ENCODE results near the gene SETBP1. TPM values are rescaled to one million over a fixed set of nuclear protein-coding genes. Genes with fewer than 3 reads are reported as not detected.

Gene SETBP1
- polyA plus RNA-seq, 3 donors, result 30.9 to 34.2 (median 31.7) TPM

DNA sequence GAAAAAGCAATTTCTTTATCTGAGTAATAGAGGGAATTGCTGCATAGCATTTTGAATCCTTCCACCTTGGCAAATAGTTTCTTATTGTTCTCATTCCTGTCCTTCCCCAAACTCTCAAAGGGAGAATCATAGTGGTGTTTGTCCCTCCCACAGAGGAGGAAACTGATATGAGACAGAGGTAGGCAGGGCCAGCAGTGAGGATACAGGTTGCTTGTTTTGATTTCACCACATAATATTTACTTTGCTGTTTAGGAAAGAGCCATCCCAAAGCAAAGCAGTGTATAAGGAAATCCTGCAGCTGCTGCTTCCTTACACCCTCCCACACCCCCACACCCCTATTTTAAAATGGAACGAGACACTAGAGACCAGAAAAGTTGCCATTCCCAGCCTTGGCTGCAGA is 195.3 kb downstream of the SETBP1 start:
- DNase-seq (ENCODE audit: extremely low read depth in 1 of 11, low read depth in 9 of 11, low spot score in 4 of 11), result no peak

DNA sequence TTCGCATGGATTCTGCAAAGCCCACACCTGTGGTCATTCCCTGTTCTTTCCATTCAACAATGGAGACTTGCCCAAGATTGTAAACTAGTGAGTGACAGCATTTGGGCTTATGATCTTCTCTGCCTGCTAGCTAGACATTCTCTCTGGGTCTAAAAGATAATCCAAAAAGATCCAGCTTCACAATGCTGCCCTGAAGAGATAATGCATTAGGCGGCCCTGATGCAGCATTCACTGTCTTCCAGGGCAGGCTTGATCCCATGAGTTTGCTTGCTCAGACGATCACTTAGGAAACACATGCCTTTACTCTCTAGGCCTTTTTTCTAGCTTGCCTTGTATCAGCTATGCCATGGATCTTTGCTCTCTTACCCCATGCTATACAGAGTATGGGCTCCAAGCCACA is 196.1 kb downstream of the SETBP1 start:
- DNase-seq (ENCODE audit: extremely low read depth in 1 of 11, low read depth in 9 of 11, low spot score in 4 of 11), result no peak

- no peak for DNase-seq (ENCODE audit: extremely low read depth in 1 of 11, low read depth in 9 of 11, low spot score in 4 of 11)
These were observed 197.6 kb downstream of the SETBP1 start for GRCh38 chr18:44878335-44878734.

- no peak for DNase-seq (ENCODE audit: extremely low read depth in 1 of 11, low read depth in 9 of 11, low spot score in 4 of 11)
These were observed 199.5 kb downstream of the SETBP1 start for GRCh38 chr18:44880170-44880569.

DNA sequence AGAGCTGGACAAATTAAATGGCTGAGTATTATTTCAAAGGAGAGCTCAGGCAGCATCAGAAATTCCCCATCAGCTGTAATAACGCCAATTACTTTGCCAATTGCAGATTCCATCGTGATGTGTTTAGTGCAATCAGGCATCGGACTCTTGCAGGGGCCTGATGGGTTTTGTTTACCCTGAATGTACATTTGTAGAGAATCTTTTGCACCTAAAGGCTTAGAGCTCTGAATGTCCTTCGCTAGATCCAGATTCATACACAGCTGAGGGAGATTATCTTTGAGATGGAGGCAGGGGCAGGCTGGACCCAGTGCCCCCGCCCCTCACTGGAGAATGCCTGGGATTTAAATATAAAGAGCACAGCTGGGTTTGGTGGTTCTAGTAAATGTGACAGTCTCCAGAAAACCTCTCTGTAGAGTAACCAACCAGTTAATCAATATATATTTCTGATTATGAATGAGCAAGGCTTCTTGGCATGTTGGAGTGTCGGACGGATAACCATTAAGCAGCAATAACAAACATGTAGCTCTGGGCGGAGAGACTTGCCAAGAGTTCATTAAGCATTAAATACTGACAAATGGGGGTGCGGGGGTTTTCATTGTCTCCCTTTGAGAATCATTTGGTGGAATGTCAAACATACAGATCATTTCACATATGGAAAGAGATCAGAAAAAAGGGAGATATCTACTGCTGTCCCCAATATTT is 200.9 kb downstream of the SETBP1 start:
- DNase-seq (ENCODE audit: extremely low read depth in 1 of 11, low read depth in 9 of 11, low spot score in 4 of 11), result no peak

GRCh38 chr18:44882163-44882868 is 201.6 kb downstream of the SETBP1 start:
- no peak for DNase-seq (ENCODE audit: extremely low read depth in 1 of 11, low read depth in 9 of 11, low spot score in 4 of 11)

DNA sequence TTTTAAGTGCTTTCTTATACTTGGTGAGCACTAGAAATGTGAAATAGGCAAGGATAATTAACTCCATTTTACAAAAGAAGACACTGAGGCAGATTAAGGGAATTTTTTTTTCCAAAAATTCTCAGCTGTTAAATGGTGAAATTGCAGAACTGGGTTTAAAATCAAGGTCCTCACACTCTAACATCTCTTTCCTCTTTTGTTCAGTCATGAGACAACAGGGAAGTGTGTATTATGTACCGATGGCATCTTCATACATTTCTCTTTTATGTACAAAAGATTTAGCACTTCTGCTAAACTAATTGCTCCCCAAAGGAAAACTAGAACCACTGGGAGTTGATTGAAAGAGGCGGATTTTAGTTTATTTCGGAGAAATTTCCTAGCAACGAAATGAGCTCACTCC is 203.0 kb downstream of the SETBP1 start:
- no peak for DNase-seq (ENCODE audit: extremely low read depth in 1 of 11, low read depth in 9 of 11, low spot score in 4 of 11)

DNA sequence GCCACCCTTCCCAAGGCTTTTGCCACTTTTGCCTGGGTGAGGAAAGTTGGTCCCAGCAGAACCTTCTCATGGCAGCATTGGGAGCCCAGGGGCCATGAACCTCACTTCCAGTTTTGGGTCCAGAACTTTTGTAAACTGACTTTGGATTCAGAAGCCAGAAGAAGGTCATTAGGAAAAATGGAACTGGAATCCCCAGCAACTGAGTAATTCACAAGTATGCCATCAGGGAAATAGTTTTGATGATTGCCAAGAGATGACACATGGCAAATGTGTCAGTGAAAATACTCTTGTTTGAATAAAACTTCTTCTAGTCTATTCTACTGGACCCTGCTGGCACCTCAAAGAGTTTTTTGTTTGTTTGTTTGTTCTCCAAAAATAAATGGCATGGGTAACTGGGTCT is 203.7 kb downstream of the SETBP1 start:
- no peak for DNase-seq (ENCODE audit: extremely low read depth in 1 of 11, low read depth in 9 of 11, low spot score in 4 of 11)

GRCh38 chr18:44885507-44885906 is 204.8 kb downstream of the SETBP1 start:
- no peak for DNase-seq (ENCODE audit: extremely low read depth in 1 of 11, low read depth in 9 of 11, low spot score in 4 of 11)

DNA sequence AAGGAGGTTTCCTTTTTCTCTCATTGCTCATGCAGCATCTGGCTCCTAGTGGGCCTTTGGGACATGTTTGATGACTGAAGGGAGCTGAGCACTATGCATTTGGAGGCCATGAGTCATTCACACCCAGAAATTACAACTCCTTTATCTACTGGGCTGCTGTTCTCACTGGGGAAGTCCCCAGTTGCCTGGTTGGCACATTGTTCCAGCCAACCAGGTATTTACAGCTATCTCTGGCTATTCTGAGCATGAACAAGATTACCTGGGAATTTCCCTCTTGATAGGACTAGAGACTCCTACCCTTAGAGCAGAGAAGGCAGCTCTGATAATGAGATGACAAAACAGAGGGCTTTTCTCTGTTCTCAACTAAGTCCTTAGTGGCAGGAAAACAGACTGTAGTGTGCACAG is 206.5 kb downstream of the SETBP1 start:
- no peak for DNase-seq (ENCODE audit: extremely low read depth in 1 of 11, low read depth in 9 of 11, low spot score in 4 of 11)

GRCh38 chr18:44889111-44889510 is 208.4 kb downstream of the SETBP1 start:
- no peak for DNase-seq (ENCODE audit: extremely low read depth in 1 of 11, low read depth in 9 of 11, low spot score in 4 of 11)

DNA sequence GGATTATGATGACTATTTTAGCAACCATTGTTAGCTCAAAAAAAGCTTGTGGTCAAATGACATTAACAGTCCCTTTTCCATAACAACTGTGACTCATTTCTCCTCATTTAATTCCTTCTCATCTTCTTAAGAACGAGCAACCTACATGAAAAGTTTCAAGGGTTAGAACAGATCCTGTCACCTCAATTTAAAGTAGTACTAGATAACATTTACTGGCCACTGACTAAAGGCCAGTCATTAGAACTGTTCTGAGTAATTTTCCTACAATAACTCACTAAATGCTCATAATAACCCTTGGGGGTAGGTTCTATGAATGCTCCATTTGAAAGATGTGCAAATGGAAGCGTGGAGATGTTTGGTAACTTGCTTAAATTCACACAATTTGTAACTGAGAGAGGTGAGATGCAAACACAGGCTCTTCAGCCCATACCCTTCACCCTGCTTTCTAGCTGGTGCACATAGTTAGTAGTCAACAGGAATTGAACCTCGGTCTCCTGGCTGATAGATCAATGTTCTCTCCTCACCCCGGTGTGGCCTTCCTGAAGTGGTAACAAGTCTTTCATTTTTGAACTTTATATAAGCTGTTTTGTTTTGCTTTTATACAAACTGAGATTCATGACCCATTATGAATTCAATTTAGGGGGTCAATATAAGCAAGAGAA is 212.5 kb downstream of the SETBP1 start:
- no peak for DNase-seq (ENCODE audit: extremely low read depth in 1 of 11, low read depth in 9 of 11, low spot score in 4 of 11)

DNA sequence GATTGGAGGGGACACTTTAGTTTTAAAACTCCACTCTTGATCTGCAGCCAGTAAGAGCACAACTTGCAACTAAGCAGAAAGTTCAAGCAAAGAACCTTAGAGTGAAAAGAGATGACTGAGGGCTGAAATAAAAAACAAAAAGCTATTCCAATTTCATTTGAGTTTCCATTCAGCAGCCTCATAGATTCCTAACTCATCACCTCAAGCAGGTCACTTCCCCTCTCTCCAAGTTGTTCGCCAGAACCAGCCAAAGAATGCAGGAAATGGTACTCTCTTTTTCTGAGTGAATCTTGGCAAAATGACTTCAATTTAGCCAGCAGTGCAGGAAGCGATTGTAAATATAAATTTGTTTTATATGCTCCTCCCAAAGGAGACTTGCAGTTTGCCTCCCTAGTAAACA is 213.3 kb downstream of the SETBP1 start:
- no peak for DNase-seq (ENCODE audit: extremely low read depth in 1 of 11, low read depth in 9 of 11, low spot score in 4 of 11)

DNA sequence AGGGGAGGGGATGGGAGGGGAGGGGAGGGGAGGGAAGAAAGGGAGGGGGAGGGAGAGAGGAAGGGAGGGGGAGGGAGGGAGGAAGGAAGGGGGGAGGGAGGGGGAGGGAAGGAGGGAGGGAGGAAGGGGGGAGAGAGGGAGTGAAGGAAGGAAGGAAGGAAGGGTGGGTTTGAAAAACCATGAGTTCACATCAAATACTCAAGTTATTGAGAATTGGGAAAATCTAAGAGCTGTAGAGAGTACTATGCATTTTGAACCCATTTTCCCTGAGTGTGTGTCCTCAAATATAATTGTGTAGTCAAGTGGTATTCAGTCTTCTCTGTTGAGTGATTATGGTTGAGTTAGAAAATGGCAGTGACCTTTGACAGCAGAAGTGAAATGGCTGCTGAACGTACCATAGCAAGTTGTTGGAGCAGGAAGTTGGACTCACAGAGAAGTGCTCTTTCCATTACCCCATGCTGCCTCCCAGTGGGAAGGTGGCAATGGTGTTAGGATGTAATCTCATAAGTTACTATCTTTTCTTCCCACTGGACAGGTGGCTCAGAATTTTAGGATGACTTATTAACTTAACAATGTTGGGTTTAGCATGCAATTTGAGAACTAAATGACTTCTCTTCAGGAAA is 214.6 kb downstream of the SETBP1 start:
- no peak for DNase-seq (ENCODE audit: extremely low read depth in 1 of 11, low read depth in 9 of 11, low spot score in 4 of 11)

DNA sequence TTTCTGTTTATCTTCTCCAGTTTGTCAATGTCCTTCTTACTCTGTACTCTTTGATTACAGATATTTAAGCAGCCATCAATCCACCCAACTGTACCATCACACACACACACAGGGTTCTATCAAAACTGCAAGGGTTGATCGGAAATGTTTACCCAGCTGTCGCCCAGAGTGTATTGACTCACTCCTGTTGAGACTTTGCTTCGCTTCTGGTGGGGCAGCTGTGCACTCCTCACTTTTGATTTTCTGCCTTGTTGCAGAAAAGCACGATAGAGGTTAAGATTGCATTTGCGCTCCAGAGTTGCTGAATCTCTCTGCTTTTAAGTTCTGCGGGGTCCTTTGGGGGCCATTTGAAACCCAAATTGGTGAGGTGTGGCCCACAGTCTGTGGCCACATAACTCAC is 216.2 kb downstream of the SETBP1 start:
- no peak for DNase-seq (ENCODE audit: extremely low read depth in 1 of 11, low read depth in 9 of 11, low spot score in 4 of 11)

DNA sequence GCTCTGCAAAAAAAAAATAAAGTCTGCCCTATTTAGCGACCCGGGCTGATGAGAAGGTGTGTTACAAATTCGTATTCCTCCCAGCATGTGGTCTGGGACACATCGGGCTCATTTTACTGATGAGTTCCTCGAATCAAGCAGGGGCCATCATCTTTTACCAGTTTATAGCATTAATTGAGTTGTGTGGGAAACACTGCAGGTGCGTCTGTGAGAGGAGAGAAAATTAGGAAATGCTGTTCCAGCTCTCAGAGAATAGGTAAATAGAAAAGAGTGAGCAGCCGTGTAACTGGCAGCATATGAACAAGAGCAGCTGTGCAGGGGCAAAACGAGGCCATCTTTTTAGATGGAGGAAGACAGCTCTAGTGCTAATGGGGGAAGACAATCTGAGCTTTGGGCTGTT is 216.7 kb downstream of the SETBP1 start:
- no peak for DNase-seq (ENCODE audit: extremely low read depth in 1 of 11, low read depth in 9 of 11, low spot score in 4 of 11)

- DNase-seq (ENCODE audit: extremely low read depth in 1 of 11, low read depth in 9 of 11, low spot score in 4 of 11), result no peak
These were observed 217.1 kb downstream of the SETBP1 start for GRCh38 chr18:44897816-44898215.

- DNase-seq (ENCODE audit: extremely low read depth in 1 of 11, low read depth in 9 of 11, low spot score in 4 of 11), result no peak
These were observed 217.8 kb downstream of the SETBP1 start for GRCh38 chr18:44898498-44898897.

DNA sequence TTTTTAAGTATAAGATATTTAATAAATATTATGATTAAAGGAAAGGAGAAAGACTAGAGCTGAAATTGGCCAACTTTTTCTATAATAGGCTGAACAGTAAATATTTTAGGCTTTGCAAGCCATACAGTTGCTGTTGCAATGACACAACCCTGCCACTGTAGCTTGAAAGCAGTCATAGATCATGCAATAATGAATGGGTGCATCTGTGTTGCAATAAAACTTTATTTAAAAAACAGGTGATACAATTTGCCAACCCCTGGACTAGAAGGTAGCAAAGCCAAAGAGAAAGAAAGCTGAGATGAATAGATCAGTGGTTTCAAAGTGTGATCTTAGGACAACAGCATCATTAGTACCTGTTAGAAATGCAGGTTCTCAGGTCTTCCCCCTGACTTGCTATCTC is 219.1 kb downstream of the SETBP1 start:
- no peak for DNase-seq (ENCODE audit: extremely low read depth in 1 of 11, low read depth in 9 of 11, low spot score in 4 of 11)

- DNase-seq (ENCODE audit: extremely low read depth in 1 of 11, low read depth in 9 of 11, low spot score in 4 of 11), result no peak
These were observed 219.9 kb downstream of the SETBP1 start for GRCh38 chr18:44900627-44901026.
